ENCODE results near the gene ERBB2. TPM values are rescaled to one million over a fixed set of nuclear protein-coding genes. Genes with fewer than 3 reads are reported as not detected.

Gene ERBB2
- total and polyA plus RNA-seq, 9 of the 15 experiments (the other 6 are each of a cell fraction or from before 2014, with no cell fraction given) = 0.74 to 5.6 (median 3.3) TPM

- peak; percentile 59; the same call in 1 of the 2 replicates for TF ChIP-seq REST (IDR thresholded peaks at IDR 0.05; ENCODE audit: borderline replicate concordance)
- TF ChIP-seq REST (CRISPR knock-in tag; IDR thresholded peaks at IDR 0.05; ENCODE audit: low read depth) = no peak
- 0 out of 2 replicates have a peak, but pooled peaks have one; percentile 13 for TF ChIP-seq ARID1B (IDR thresholded peaks at IDR 0.05)
- peak; percentile 79 for TF ChIP-seq CTCFL (IDR thresholded peaks at IDR 0.05; ENCODE audit: borderline replicate concordance, insufficient read depth, low read depth, low read length, poor library complexity, severe bottlenecking)
- TF ChIP-seq BCOR (IDR thresholded peaks at IDR 0.05) = peak; percentile 84
- no peak for TF ChIP-seq TAL1 (IDR thresholded peaks at IDR 0.05)
- 0 out of 2 replicates have a peak, but pooled peaks have one; percentile 17 for TF ChIP-seq NFIC (IDR thresholded peaks at IDR 0.05)
- 0 out of 2 replicates have a peak, but pooled peaks have one; percentile 29 for TF ChIP-seq ZNF583 (CRISPR knock-in tag; IDR thresholded peaks at IDR 0.05)
- TF ChIP-seq ZNF184 (CRISPR knock-in tag; IDR thresholded peaks at IDR 0.05) = no peak
- peak; percentile 95 for TF ChIP-seq ZNF24 (IDR thresholded peaks at IDR 0.05)
- TF ChIP-seq ZBTB7A (IDR thresholded peaks at IDR 0.05; ENCODE audit: borderline replicate concordance, control insufficient read depth, low read depth, low read length) = peak; percentile 35; the same call in 1 of the 2 replicates
- no peak for TF ChIP-seq RBM22 (IDR thresholded peaks at IDR 0.05; ENCODE audit: low read depth, low read length, poor library complexity, severe bottlenecking)
- no peak for TF ChIP-seq ZNF551 (CRISPR knock-in tag; IDR thresholded peaks at IDR 0.05)
- no peak for TF ChIP-seq NFIX (CRISPR knock-in tag; IDR thresholded peaks at IDR 0.05; ENCODE audit: low read depth)
- TF ChIP-seq ESRRA (IDR thresholded peaks at IDR 0.05; ENCODE audit: borderline replicate concordance, low read depth) = peak; percentile 56
- no peak for TF ChIP-seq ZBTB33 (CRISPR knock-in tag; IDR thresholded peaks at IDR 0.05)
Observed at GRCh38 chr17:39653662-39654331, 46.1 kb upstream of the ERBB2 start (continued).
